ENCODE data around the gene TLR2. TPM values are rescaled to one million over a fixed set of nuclear protein-coding genes. Genes with fewer than 3 reads are reported as not detected.
"Not testable (repeated sequence)": the region's sequence is repeated elsewhere in the genome, so short reads cannot be mapped to it uniquely, and the experiment has no call there.

TLR2 gene
- total RNA-seq, 4 donors from 2014 or later: 55.4 to 97.2 (median 87.8) TPM

- no peak for TF ChIP-seq CTCF (IDR thresholded peaks at IDR 0.05)
- ATAC-seq (ENCODE audit: low FRiP score): peak; percentile 66
- DNase-seq (ENCODE audit: low spot score): no peak
Observed at GRCh38 chr4:153661215-153661822, 22.8 kb upstream of the TLR2 start.

GRCh38 chr4:153661908-153662307, 22.2 kb upstream of the TLR2 start:
- DNase-seq (ENCODE audit: low spot score) (no peak), ATAC-seq (ENCODE audit: low FRiP score) (no peak)
- TF ChIP-seq CTCF (IDR thresholded peaks at IDR 0.05): no peak

- no peak for ATAC-seq (ENCODE audit: low FRiP score)
- TF ChIP-seq CTCF (IDR thresholded peaks at IDR 0.05): no peak
- DNase-seq (ENCODE audit: low spot score): no peak
Observed at GRCh38 chr4:153663667-153664066, 20.4 kb upstream of the TLR2 start.

GRCh38 chr4:153666505-153666904, 17.6 kb upstream of the TLR2 start:
- not testable (repeated sequence) for DNase-seq (ENCODE audit: low spot score); ATAC-seq (ENCODE audit: low FRiP score)

GRCh38 chr4:153668647-153669046, 15.4 kb upstream of the TLR2 start:
- ATAC-seq (ENCODE audit: low FRiP score): no peak
- no peak for DNase-seq (ENCODE audit: low spot score)
- no peak for TF ChIP-seq CTCF (IDR thresholded peaks at IDR 0.05)

- TF ChIP-seq CTCF (IDR thresholded peaks at IDR 0.05): no peak
- no peak for ATAC-seq (ENCODE audit: low FRiP score)
- DNase-seq (ENCODE audit: low spot score): no peak
Observed at GRCh38 chr4:153669838-153670237, 14.2 kb upstream of the TLR2 start.

- DNase-seq (ENCODE audit: low spot score) (no peak), ATAC-seq (ENCODE audit: low FRiP score) (no peak)
- no peak for TF ChIP-seq CTCF (IDR thresholded peaks at IDR 0.05)
Observed at GRCh38 chr4:153676486-153676885, 7.6 kb upstream of the TLR2 start.

Measured in omental fat pad (tissue), 4 donors.